GM12801 (cell line): ENCODE results near the gene MPO.

Experiments used
- TF ChIP-seq, protein P1 (sequence below): IDR thresholded peaks from one replicate; pipeline ENCODE4 v1.5.1; 2011; ENCODE audit warnings: control low read depth; ENCODE audit not compliant: insufficient read length; ENCODE audit errors: extremely low read depth

Gene MPO

DNA sequence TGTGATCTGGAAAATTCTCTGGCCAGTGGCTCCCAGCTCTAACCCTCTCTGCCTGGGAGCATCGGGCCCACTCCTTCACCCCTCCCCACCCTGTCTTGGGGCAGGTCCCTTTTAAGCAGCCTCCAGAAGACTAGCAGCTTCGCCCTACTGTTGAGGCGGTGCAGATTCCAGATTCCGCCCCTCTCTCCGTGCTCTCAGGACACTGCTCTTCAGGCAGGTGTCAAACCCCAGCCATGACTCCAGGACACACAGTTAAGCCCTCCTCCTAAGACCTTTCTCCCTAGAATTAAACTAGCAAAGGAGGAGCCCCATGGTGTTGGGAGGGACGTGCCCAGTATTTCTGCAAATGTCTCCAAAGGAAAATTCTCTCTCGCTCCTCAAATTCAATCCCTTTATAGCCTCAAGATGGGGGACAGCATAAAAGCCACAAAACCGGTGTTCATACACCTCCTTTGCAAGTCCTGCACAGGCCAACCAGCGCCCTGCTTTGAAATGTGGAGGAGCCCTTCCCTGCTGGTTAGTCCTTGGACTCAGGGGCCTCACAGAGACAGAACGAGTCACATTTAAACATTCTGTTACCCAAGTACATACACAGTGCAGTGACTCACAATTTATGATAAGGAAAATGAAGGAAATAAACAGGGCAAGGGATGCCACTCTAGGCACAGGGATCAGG lies 35.2 kb downstream of the MPO start:
- TF ChIP-seq, protein P1, sequence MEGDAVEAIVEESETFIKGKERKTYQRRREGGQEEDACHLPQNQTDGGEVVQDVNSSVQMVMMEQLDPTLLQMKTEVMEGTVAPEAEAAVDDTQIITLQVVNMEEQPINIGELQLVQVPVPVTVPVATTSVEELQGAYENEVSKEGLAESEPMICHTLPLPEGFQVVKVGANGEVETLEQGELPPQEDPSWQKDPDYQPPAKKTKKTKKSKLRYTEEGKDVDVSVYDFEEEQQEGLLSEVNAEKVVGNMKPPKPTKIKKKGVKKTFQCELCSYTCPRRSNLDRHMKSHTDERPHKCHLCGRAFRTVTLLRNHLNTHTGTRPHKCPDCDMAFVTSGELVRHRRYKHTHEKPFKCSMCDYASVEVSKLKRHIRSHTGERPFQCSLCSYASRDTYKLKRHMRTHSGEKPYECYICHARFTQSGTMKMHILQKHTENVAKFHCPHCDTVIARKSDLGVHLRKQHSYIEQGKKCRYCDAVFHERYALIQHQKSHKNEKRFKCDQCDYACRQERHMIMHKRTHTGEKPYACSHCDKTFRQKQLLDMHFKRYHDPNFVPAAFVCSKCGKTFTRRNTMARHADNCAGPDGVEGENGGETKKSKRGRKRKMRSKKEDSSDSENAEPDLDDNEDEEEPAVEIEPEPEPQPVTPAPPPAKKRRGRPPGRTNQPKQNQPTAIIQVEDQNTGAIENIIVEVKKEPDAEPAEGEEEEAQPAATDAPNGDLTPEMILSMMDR: no peak

DNA sequence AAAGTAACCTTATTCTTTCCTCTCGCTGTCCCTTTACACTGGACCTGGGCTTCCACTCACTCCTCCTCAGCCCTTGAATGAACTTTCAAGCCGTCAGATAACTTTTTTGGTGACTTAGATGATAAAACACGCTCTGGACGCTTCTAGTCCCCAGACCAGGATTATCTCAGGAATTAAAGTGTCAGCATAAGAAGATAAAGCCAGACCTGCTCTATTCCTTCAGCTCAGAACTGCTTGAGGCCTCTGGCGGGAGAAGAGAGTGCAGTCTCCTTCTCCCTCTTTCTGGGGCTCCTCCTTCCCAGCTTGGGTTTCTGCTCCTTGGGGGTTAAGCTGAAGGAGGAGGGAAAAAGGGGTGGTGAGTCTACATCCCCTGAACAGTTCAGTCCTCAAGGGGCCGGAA lies 35.8 kb downstream of the MPO start:
- TF ChIP-seq, protein P1: no peak

DNA sequence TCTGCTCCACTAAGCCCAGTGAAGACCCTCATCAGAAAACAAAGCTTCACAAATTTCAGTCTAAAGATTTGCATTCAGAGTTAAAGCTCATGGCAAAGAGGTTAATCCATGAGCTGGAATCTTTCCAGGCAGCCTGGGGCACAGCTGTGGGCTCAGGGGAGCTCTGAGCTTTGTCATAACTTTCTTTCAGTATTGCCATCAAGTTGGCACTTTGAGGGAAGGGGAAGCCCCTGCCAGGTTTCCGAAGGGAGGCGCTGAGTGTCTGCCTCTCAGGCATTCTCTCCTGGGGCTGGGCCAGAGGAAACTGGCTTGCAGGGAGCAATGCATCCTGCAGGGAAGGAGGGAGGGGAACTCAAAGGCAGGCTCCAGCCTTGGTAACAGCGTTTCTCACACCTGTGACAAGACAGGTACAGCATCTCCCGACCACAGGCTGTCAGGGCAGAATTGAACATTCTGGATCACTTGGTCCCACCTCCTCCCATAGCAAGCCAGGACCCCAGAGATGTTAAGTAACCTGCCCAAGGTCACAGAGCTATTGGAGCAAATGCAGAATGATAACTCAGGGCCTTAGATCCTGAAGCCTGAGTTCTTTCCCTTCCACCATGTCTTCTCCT lies 38.5 kb downstream of the MPO start:
- TF ChIP-seq, protein P1: no peak

DNA sequence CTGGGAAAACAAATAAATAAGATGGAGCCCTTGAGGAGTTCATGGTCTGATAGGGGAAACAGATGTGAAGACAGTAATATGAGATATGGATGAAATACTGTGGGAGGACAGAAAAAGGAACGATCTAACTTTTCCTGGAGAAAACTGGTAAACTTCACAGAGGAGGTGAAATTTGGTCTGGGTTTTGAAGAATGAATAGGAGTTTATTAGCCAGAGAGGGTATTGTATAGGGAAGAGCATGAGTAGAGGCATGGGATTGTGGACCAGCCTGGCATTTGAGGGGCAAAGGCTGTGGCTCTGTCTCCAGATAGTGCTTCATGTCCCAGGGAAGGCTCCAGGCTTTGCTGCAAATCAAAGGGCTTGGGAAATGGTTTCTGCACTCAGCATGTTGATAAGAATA lies 40.7 kb downstream of the MPO start:
- TF ChIP-seq, protein P1: no peak

DNA sequence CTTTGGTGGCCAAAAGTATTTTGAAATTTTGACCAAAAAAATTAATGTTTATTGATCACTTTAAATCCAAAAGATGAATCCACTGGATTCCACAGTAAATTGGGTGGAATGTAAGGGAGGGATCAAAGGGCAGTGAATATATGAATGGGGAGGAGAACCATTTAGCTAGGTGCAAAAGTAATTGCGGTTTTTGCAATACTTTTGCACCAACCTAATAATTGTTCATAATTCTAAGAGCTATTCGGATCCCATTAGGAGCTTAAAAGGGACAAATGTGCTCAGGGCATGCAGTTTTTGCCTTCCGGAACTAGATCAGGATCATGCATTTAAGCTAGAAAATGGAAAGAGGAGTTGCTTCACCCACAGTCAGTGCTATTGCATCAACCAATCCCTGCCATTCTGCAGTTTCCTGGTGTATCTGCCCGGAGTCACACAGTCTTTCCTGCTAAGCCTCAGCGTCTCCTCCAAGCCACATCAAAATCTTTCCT lies 42.5 kb downstream of the MPO start, which contains the start of gene LPO:
TSS of gene LPO (plus strand) at position 438 of the 488 bp plus-strand sequence. CDS start 4,396 bp downstream, outside the sequence.
- TF ChIP-seq, protein P1: no peak

DNA sequence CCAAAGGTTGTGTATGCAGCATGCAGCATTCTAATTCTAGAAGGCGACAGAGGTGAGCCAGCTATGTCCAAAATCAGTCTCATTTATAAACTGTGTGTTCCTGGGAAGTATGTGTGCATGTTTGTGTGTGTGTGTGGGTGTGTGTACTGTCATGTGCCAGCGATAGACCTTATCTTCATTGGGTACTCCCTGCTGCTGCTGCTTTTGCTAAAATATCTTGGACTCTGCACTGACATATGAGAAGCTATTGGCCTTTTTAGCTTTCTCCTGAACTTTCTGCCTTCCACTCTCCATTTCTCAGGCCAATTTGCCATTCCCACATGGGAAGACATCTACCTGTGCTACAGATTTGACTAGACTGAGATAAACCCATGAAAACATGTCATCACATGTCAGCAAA lies 44.3 kb downstream of the MPO start:
- TF ChIP-seq, protein P1: no peak

DNA sequence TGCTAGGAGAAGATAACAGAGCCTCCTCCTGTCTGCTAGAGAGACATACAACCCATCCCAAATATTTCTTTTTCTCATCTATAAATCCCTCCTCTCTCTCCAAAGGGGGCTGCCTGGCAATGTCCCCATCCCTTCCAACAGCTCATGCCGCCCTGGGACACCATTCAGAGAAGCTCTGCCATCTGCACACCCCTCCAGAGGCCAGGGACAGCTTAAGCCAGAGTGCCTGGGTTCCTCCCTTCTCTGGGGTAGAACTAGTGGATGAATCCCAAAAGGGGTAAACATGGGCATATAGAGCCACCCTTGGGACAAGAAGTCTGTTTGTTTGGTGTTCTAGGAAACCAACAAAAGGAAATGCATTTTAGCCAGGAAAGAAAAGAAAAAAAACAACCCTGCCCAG lies 44.9 kb downstream of the MPO start:
- TF ChIP-seq, protein P1: no peak
